HG02759 (cell line): Measurements from ENCODE around the gene GPC5.
"Not testable (repeated sequence)": the region's sequence is repeated elsewhere in the genome, so short reads cannot be mapped to it uniquely, and the experiment has no call there.

Experiments used
- ATAC-seq: cut with Tn5 transposase; IDR thresholded peaks from one replicate; pipeline ENCODE4 v1.9.1; 2021; ENCODE audit warnings: mild to moderate bottlenecking, moderate library complexity; ENCODE audit not compliant: unreplicated experiment

GPC5 gene

GRCh38 chr13:91817250-91817649, 418.8 kb downstream of the GPC5 start:
- no peak for ATAC-seq

- ATAC-seq: no peak
These were observed 426.0 kb downstream of the GPC5 start for GRCh38 chr13:91824416-91824815.

DNA sequence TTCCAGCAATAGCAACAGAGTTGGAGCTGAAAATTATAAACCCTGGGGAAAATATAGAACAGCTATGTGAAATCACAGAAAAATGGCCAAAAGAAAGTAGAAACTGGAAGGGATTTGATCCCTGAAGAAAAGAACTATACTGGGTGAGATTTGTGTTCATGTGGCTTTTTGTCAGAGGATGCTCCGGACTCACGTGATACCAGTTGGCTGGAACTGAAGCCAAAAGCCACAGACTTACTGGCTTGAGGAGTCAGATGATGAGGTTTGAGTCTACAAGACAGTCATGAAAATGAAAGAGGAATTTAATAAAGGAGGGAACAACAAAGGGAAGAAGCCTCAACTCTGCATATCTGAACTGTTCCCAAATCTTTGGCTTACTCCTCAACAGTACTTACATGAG, 427.1 kb downstream of the GPC5 start:
- no peak for ATAC-seq

GRCh38 chr13:91836553-91836952, 438.1 kb downstream of the GPC5 start:
- ATAC-seq: no peak

DNA sequence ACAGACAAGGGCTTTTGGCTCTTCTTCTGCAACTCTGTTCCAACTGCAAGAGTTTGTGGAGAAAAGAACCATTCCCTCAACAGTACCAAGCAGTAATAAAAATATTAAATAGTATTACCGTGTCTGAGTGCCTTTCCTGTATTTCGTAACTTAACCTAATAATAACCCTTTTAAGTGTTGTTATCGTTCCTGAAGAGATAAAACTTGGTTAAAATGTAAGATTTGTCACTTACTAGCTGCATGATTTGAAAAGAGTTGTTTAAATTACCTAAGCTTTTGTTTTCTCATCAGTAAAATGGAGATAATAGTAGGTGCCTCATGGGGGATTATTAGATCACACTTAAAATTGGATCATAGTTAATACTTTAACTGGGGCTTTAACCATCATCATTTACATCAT, 447.2 kb downstream of the GPC5 start:
- ATAC-seq: no peak

GRCh38 chr13:91863699-91864098, 465.3 kb downstream of the GPC5 start:
- no peak for ATAC-seq

GRCh38 chr13:91868351-91868750, 469.9 kb downstream of the GPC5 start:
- ATAC-seq: no peak

- no peak for ATAC-seq
These were observed 480.1 kb downstream of the GPC5 start for GRCh38 chr13:91878491-91878890.

DNA sequence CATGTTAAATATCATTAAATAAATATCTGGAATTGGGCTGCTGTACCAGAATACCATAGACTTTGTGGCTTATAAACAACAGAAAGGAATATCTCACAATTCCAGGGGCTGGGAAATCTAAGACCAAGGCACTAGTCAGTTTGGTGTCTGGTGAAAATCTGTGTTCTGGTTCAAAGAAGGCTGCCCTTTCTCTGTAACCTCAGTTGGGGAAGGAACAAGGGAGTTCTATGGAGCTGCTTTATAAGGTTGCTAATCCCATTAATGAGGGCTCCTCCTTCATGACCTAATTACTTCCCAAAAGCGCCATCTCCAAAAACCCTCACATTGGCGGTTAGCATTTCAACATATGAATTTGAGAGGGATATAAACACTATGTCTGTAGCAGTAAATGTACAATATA, 480.9 kb downstream of the GPC5 start:
- no peak for ATAC-seq

GRCh38 chr13:91882918-91883317, 484.5 kb downstream of the GPC5 start:
- no peak for ATAC-seq

- no peak for ATAC-seq
These were observed 491.2 kb downstream of the GPC5 start for GRCh38 chr13:91889641-91890040.

DNA sequence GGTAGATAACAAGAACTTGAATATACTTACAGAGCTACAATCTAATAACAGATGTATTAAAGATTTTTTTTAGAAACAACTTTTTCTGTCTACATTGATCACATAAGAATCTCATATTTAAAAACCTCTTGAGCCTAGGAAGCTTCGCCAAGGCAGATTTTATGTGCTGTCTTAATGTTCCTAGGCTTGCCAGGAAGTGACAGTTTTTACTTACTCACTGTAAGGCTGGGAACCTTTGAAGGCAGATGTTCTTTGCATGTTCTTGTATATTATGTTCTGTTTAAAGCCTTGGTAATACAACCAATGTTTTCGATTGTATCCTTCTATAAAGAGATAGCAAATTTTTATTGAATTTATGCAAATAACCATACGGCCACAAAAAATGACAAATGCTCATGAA, 492.7 kb downstream of the GPC5 start:
- ATAC-seq: no peak

GRCh38 chr13:91893040-91893439, 494.6 kb downstream of the GPC5 start:
- no peak for ATAC-seq

DNA sequence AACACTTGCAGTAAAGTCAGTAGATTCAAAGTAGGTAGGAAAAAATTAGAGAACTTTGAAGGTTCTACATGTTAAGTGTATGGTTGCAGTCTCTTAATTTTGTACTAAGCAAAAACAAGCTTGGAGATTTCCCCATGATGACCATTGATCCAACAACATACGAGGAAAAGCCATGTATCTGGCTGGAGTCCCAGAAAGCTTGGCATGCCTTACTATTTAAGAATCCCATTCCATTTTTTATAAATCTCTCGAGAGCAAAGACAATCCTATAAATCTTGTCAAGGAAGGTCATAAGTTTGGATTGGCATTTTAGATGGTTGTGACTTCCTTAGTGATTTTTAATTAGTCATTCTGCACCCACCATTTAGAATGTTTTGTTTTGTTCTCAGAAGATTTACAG, 495.9 kb downstream of the GPC5 start:
- no peak for ATAC-seq

DNA sequence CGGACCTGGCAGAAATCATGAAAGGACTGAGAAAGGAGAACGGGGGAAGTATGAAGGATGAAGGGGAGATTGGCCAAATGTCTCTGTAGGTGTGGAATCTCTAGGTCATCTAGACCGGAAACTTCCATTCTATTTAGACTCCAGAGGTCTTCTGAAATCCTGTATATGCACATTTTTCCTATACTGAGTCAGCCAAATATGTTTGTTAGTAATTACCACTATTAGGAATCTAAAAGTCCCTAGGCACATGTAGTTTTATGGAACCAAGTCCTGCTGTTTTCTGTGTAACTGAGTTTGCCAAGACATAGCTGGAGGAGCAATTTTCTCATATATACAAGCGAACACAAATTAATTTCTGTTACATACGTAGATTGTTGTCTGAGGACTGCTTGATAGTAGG, 498.1 kb downstream of the GPC5 start:
- ATAC-seq: no peak

DNA sequence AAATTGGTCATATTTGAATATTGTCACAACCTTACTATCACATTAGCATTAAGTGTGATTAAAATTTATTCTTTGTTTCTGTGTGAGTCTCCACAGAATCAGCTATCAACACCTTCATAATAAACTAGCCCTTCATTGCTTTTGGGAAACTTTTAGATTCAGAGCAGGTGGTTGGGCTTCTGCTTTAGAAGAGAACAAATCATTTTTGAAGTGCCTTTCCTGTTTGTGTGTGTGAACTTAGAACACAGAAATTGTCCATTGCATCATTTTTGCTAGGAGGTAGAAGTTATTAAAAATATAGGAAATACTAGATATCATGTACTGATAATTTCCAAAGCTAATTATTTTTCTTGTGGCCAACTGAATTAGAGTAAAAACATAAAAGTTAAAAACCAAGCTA, 500.6 kb downstream of the GPC5 start:
- not testable (repeated sequence) for ATAC-seq

GRCh38 chr13:91902291-91902690, 503.9 kb downstream of the GPC5 start:
- no peak for ATAC-seq

- ATAC-seq: peak; percentile 88
These were observed 505.6 kb downstream of the GPC5 start for GRCh38 chr13:91904005-91904404.

DNA sequence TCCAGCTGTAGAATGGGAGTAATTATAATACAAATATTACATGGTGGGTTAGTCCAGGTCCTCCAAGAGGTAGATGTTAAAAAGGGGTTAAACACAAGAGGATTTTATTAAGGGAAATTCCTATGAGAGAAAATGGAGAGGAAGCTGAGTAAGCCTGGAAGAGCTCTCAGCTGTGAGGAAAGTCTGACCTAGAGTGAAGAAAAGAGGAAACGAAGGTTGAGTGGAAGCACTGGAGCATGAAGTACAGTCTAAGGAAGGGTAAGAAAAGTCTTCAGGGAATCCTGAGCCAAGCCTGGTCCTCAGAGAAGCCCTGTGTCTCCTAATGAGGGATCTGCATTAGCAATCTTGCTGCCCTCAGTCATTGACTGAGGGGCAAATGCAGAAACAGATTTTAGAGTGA, 506.2 kb downstream of the GPC5 start:
- ATAC-seq: peak; percentile 76

GRCh38 chr13:91907398-91907797, 509.0 kb downstream of the GPC5 start:
- no peak for ATAC-seq

DNA sequence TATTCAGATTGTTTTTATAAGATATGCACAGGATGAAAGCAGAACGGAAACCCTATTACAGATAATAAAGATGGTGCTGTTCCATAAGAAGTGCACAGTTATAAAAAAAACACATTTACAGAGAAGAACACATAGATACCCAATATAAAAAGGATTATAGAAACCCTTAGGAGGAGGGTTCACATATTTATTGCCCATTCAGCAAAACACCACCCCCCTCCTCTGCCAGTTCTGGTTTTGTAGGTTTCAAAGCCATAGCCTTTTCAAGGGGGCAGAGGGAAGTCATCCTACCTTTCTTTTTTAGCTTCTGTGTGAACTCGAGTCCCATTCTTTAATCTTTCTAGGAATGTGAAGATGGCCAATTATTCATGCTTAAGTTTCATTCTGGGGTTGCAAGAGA, 511.2 kb downstream of the GPC5 start:
- no peak for ATAC-seq

GRCh38 chr13:91922969-91923592, 524.7 kb downstream of the GPC5 start:
- ATAC-seq: no peak

GRCh38 chr13:91930687-91931086, 532.3 kb downstream of the GPC5 start:
- no peak for ATAC-seq
